AML-193 (cell line): ENCODE data around the gene RUBCN.
"Not testable (repeated sequence)": the region's sequence is repeated elsewhere in the genome, so short reads cannot be mapped to it uniquely, and the experiment has no call there.

Source experiments
- DNase-seq, 2 experiments: peaks; one replicate each; lab custom pipeline; 2025; lab: John Stamatoyannopoulos, UW

RUBCN gene

GRCh38 chr3:197657541-197658292 is 79.0 kb downstream of the RUBCN start:
- not testable (repeated sequence) for DNase-seq

- not testable (repeated sequence) for DNase-seq
These were observed 79.7 kb downstream of the RUBCN start for GRCh38 chr3:197656960-197657359.

- DNase-seq, result not testable (repeated sequence)
These were observed 80.6 kb downstream of the RUBCN start for GRCh38 chr3:197656129-197656528.

- DNase-seq, result not testable (repeated sequence)
These were observed 81.7 kb downstream of the RUBCN start for GRCh38 chr3:197654998-197655330.

- not testable (repeated sequence) for DNase-seq
These were observed 82.4 kb downstream of the RUBCN start for GRCh38 chr3:197654090-197654997.

GRCh38 chr3:197652860-197653259 is 83.8 kb downstream of the RUBCN start:
- not testable (repeated sequence) for DNase-seq

GRCh38 chr3:197647649-197648048 is 89.1 kb downstream of the RUBCN start:
- not testable (repeated sequence) for DNase-seq

GRCh38 chr3:197647191-197647590 is 89.5 kb downstream of the RUBCN start:
- not testable (repeated sequence) for DNase-seq

GRCh38 chr3:197646294-197646693 is 90.4 kb downstream of the RUBCN start:
- DNase-seq, result not testable (repeated sequence)

- not testable (repeated sequence) for DNase-seq
These were observed 99.1 kb downstream of the RUBCN start for GRCh38 chr3:197637556-197637955.

- not testable (repeated sequence) for DNase-seq
These were observed 104.7 kb downstream of the RUBCN start for GRCh38 chr3:197631989-197632388.

- not testable (repeated sequence) for DNase-seq
These were observed 105.9 kb downstream of the RUBCN start for GRCh38 chr3:197630766-197631165.

- not testable (repeated sequence) for DNase-seq
These were observed 107.4 kb downstream of the RUBCN start for GRCh38 chr3:197629286-197629685.

GRCh38 chr3:197627772-197628523 is 108.8 kb downstream of the RUBCN start:
- DNase-seq, result not testable (repeated sequence)

GRCh38 chr3:197627158-197627771 is 109.4 kb downstream of the RUBCN start:
- DNase-seq, result not testable (repeated sequence)

- DNase-seq, result not testable (repeated sequence)
These were observed 110.1 kb downstream of the RUBCN start for GRCh38 chr3:197626404-197627157.

- DNase-seq, result not testable (repeated sequence)
These were observed 115.2 kb downstream of the RUBCN start for GRCh38 chr3:197621478-197621877.
